H9 (cell line): ENCODE measurements around the gene EIF3K. TPM values are rescaled to one million over a fixed set of nuclear protein-coding genes. Genes with fewer than 3 reads are reported as not detected.

Experiments used
- DNase-seq: peaks from one replicate; pipeline ENCODE4 v3.0.0-alpha.2; 2017
- H2AFZ ChIP-seq: one replicate; pipeline ENCODE4 v1.6.1; 2013; ENCODE audit warnings: mild to moderate bottlenecking, low read length, control low read depth, moderate library complexity
- H2AK5ac ChIP-seq: 2 replicates; pipeline ENCODE4 v1.6.1; 2013; ENCODE audit warnings: low read length, control low read depth, mixed read lengths; ENCODE audit not compliant: insufficient read length
- H2BK120ac ChIP-seq: one replicate; pipeline ENCODE4 v1.6.1; 2013; ENCODE audit warnings: low read depth, mild to moderate bottlenecking, low read length, control low read depth, inconsistent platforms; ENCODE audit not compliant: poor library complexity, severe bottlenecking
- H2BK12ac ChIP-seq: 2 replicates; pipeline ENCODE4 v1.6.1; 2013; ENCODE audit warnings: low read length, control low read depth, mixed read lengths, low read depth; ENCODE audit not compliant: insufficient read length
- H2BK15ac ChIP-seq: 2 replicates; pipeline ENCODE4 v1.6.1; 2013; ENCODE audit warnings: low read depth, low read length, control low read depth
- H2BK20ac ChIP-seq: one replicate; pipeline ENCODE4 v1.6.1; 2013; ENCODE audit warnings: low read depth, mild to moderate bottlenecking, low read length, control low read depth, inconsistent platforms; ENCODE audit not compliant: poor library complexity, severe bottlenecking
- H2BK5ac ChIP-seq: 2 replicates; pipeline ENCODE4 v1.6.1; 2013; ENCODE audit warnings: low read length, control low read depth, mixed read lengths; ENCODE audit not compliant: insufficient read length
- H3K14ac ChIP-seq: 2 replicates; pipeline ENCODE4 v1.6.1; 2013; ENCODE audit warnings: low read length, control low read depth; ENCODE audit not compliant: insufficient read depth
- H3K18ac ChIP-seq: 2 replicates; pipeline ENCODE4 v1.6.1; 2013; ENCODE audit warnings: low read depth, mild to moderate bottlenecking, mixed read lengths, low read length, control low read depth; ENCODE audit not compliant: insufficient read length
- H3K23ac ChIP-seq: 2 replicates; pipeline ENCODE4 v1.6.1; 2013; ENCODE audit warnings: low read length, control low read depth, mixed read lengths, low read depth; ENCODE audit not compliant: insufficient read length
- H3K23me2 ChIP-seq: 2 replicates; pipeline ENCODE4 v1.6.1; 2013; ENCODE audit warnings: low read depth, mild to moderate bottlenecking, mixed read lengths, low read length, control low read depth; ENCODE audit not compliant: insufficient read length, poor library complexity, severe bottlenecking
- H3K27ac ChIP-seq: 2 replicates; pipeline ENCODE4 v1.5.1; 2013; ENCODE audit warnings: low read length, control low read depth, mixed read lengths, low read depth; ENCODE audit not compliant: insufficient read length
- H3K27me3 ChIP-seq: 2 replicates; pipeline ENCODE4 v1.6.1; 2013; ENCODE audit warnings: low read length, control low read depth, inconsistent platforms; ENCODE audit not compliant: insufficient read depth
- H3K4ac ChIP-seq: 2 replicates; pipeline ENCODE4 v1.6.1; 2013; ENCODE audit warnings: low read depth, mild to moderate bottlenecking, control low read depth, inconsistent platforms, low read length, moderate library complexity
- H3K4me1 ChIP-seq: 2 replicates; pipeline ENCODE4 v1.6.1; 2013; ENCODE audit warnings: low read length, control low read depth, inconsistent platforms; ENCODE audit not compliant: insufficient read depth
- H3K4me2 ChIP-seq: 2 replicates; pipeline ENCODE4 v1.6.1; 2013; ENCODE audit warnings: low read length, control low read depth, mixed read lengths; ENCODE audit not compliant: insufficient read length, insufficient read depth
- H3K56ac ChIP-seq: 2 replicates; pipeline ENCODE4 v1.6.1; 2013; ENCODE audit warnings: low read depth, mild to moderate bottlenecking, mixed read lengths, low read length, control low read depth; ENCODE audit not compliant: insufficient read length
- H3K79me1 ChIP-seq: 2 replicates; pipeline ENCODE4 v1.6.1; 2013; ENCODE audit warnings: low read depth, mild to moderate bottlenecking, moderate library complexity, low read length, control low read depth, inconsistent platforms; ENCODE audit not compliant: insufficient read depth, poor library complexity, severe bottlenecking
- H3K79me2 ChIP-seq: 2 replicates; pipeline ENCODE4 v1.6.1; 2013; ENCODE audit warnings: low read length, control low read depth, inconsistent platforms; ENCODE audit not compliant: insufficient read depth
- H3K9ac ChIP-seq: 2 replicates; pipeline ENCODE4 v1.6.1; 2013; ENCODE audit warnings: low read length, control low read depth, mixed read lengths; ENCODE audit not compliant: insufficient read length; ENCODE audit errors: extremely low read depth
- H3K9me3 ChIP-seq: one replicate; pipeline ENCODE4 v1.6.1; 2013; ENCODE audit warnings: low read depth, low read length, inconsistent platforms; ENCODE audit not compliant: control insufficient read depth
- H3T11ph ChIP-seq: one replicate; pipeline ENCODE4 v1.6.1; 2013; ENCODE audit warnings: mild to moderate bottlenecking, low read length, control low read depth, inconsistent platforms
- H4K20me1 ChIP-seq: one replicate; pipeline ENCODE4 v1.6.1; 2013; ENCODE audit not compliant: control insufficient read depth, insufficient read length, insufficient read depth
- H4K5ac ChIP-seq: 2 replicates; pipeline ENCODE4 v1.6.1; 2013; ENCODE audit warnings: low read depth, mild to moderate bottlenecking, mixed read lengths, low read length, control low read depth; ENCODE audit not compliant: insufficient read length
- H4K8ac ChIP-seq: replicated peaks from 2 replicates; pipeline ENCODE4 v1.6.1; 2013; ENCODE audit warnings: low read length, control low read depth, mixed read lengths, low read depth; ENCODE audit not compliant: insufficient read length
- H4K91ac ChIP-seq: 2 replicates; pipeline ENCODE4 v1.6.1; 2013; ENCODE audit warnings: low read depth, mild to moderate bottlenecking, moderate library complexity, mixed read lengths, low read length, control low read depth; ENCODE audit not compliant: insufficient read length
- H3K27ac Mint-ChIP-seq, 3 experiments: 2 replicates in 2 of 3; 3 replicates in 1 of 3; pipeline ENCODE4 v1.8.0; 2020 to 2021; ENCODE audit warnings: mixed read lengths in 3 of 3, mild to moderate bottlenecking in 1 of 3, moderate library complexity in 1 of 3
- H3K27me3 Mint-ChIP-seq: 2 replicates; pipeline ENCODE4 v1.8.0; 2021; ENCODE audit warnings: low read depth, mild to moderate bottlenecking, moderate library complexity, mixed read lengths
- H3K36me3 Mint-ChIP-seq, 3 experiments: 2 replicates in 2 of 3; 3 replicates in 1 of 3; pipeline ENCODE4 v1.8.0; 2020 to 2021; ENCODE audit warnings: low read depth in 3 of 3, mixed read lengths in 3 of 3; ENCODE audit not compliant: insufficient read depth in 1 of 3
- H3K4me1 Mint-ChIP-seq, 2 experiments: 2 replicates each; pipeline ENCODE4 v1.8.0; 2020; ENCODE audit warnings: mixed read lengths in 2 of 2
- H3K4me3 Mint-ChIP-seq, 2 experiments: 2 replicates in 1 of 2; 3 replicates in 1 of 2; pipeline ENCODE4 v1.8.0; 2020 to 2021; ENCODE audit warnings: mild to moderate bottlenecking in 2 of 2, mixed read lengths in 2 of 2, moderate library complexity in 1 of 2
- H3K9me3 Mint-ChIP-seq, 2 experiments: 2 replicates in 1 of 2; 3 replicates in 1 of 2; pipeline ENCODE4 v1.8.0; 2020; ENCODE audit warnings: mild to moderate bottlenecking in 2 of 2, mixed read lengths in 2 of 2, moderate library complexity in 1 of 2
- CTCF ChIP-seq: fragments of 200-600 bp; sonication (generic); conservative IDR thresholded peaks from 3 replicates; pipeline ENCODE4 v1.8.0; 2021; ENCODE audit warnings: antibody characterized with exemption, mild to moderate bottlenecking
- WGBS: extraction: QIAGEN DNeasy Blood & Tissue Kit; methylation state at CpG from one replicate; pipeline ENCODE4 v1.1.7; 2013; ENCODE audit warnings: missing lambda C conversion rate, low lambda C conversion rate, mixed read lengths; ENCODE audit not compliant: insufficient read length; ENCODE audit errors: extremely low coverage; 5-methylcytosine and 5-hydroxymethylcytosine counted together
- total RNA-seq: library from RNA; stranded (reverse); gene quantifications from 2 replicates; pipeline ENCODE4 v1.2.1, GENCODE V29; 2021

Gene EIF3K
- total RNA-seq, 1 experiment from 2014 or later = 345 TPM

DNA sequence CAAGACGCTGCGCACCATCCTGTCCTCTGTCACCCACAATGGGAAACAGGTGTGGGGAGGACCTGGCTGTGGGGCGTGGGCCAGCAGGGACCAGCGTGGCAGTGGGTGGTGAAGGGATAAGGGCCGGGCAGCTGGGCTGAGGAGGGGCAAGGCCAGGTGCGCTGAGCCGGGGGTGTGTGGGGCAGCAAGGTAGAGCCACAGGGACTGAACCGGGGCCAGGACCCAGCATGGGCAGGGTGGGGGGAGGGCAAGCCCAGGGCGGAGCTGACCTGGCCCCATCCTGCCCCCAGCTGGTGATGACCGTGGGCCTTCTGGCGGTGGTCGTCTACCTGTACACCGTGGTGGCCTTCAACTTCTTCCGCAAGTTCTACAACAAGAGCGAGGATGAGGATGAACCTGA is 38.9 kb upstream of the EIF3K start:
- Histone ChIP-seq H2BK20ac (no peak overlapping the region), H3K9ac (no peak overlapping the region), H3K23ac (no peak overlapping the region), H3K79me2 (no peaks in the 10 kb centered on the region), H3K27ac (no peak overlapping the region), H2AK5ac (no peak overlapping the region), H3K56ac (no peak overlapping the region), H3K4ac (no peak overlapping the region), H2AFZ (no peak overlapping the region), H4K20me1 (no peaks in the 10 kb centered on the region), H4K91ac (no peak overlapping the region), H3K23me2 (no peaks in the 10 kb centered on the region), H3K4me2 (no peak overlapping the region), H3K4me1 (no peaks in the 10 kb centered on the region), H2BK120ac (no peak overlapping the region), H2BK5ac (no peak overlapping the region), H2BK12ac (no peak overlapping the region), H3K14ac (no peak overlapping the region; the same call in 1 of the 2 replicates), H3K9me3 (no peaks in the 10 kb centered on the region), H3K79me1 (no peaks in the 10 kb centered on the region), H3K27me3 (no peaks in the 10 kb centered on the region), H3T11ph (no peak overlapping the region), H3K18ac (no peak overlapping the region), H2BK15ac (no peak overlapping the region), H4K5ac (no peak overlapping the region), H4K8ac (no peak overlapping the region)
- Mint-ChIP-seq H3K9me3 (no peaks in the 10 kb centered on the region), H3K27ac (no peak overlapping the region; a peak in 1 of 7 replicates), H3K4me1 (no peaks in the 10 kb centered on the region), H3K4me3 (no peak overlapping the region), H3K36me3 (peaks cover 0 to 11% (median 10%) of the 10 kb centered on the region in 3 experiments; a peak in 3 of 7 replicates), H3K27me3 (no peaks in the 10 kb centered on the region)
- no peak for DNase-seq
- no peak for TF ChIP-seq CTCF
- WGBS = no CpG with 5 or more reads among the region's 15 CpGs
